Activated CD4-positive, alpha-beta memory T cell treated with anti-CD3 and anti-CD28 coated beads, Interleukin-2, amount 10 ng/mL, durations not matched to agents 7 days and 5 days (primary cell): ENCODE data around the gene FBXL19. TPM values are rescaled to one million over a fixed set of nuclear protein-coding genes. Genes with fewer than 3 reads are reported as not detected.

Experiments
- CTCF ChIA-PET: fragments of 350-600 bp; sonication (Branson Sonifier 250); formaldehyde crosslinking; loops from one replicate; lab custom pipeline; 2021; ENCODE audit warnings: antibody characterized with exemption, inconsistent platforms; lab: Charles Lee
- POLR2A ChIA-PET: fragments of 350-600 bp; sonication (Branson Sonifier 250); formaldehyde crosslinking; loops from one replicate; lab custom pipeline; 2021; ENCODE audit warnings: antibody characterized with exemption; lab: Charles Lee
- DNase-seq: peaks from one replicate; pipeline ENCODE4 v3.0.0-alpha.2; 2020
- H3K27ac Mint-ChIP-seq: one replicate; pipeline ENCODE4 v1.8.0; 2021; ENCODE audit warnings: mild to moderate bottlenecking, mixed read lengths
- H3K27me3 Mint-ChIP-seq: one replicate; pipeline ENCODE4 v1.8.0; 2021; ENCODE audit warnings: mixed read lengths
- H3K36me3 Mint-ChIP-seq: one replicate; pipeline ENCODE4 v1.8.0; 2021; ENCODE audit warnings: low read depth, mixed read lengths
- H3K4me1 Mint-ChIP-seq: one replicate; pipeline ENCODE4 v1.8.0; 2021; ENCODE audit warnings: mixed read lengths
- H3K4me3 Mint-ChIP-seq: one replicate; pipeline ENCODE4 v1.8.0; 2021; ENCODE audit warnings: mild to moderate bottlenecking, mixed read lengths
- H3K9me3 Mint-ChIP-seq: one replicate; pipeline ENCODE4 v1.8.0; 2021; ENCODE audit warnings: mixed read lengths
- total RNA-seq, 2 experiments: library from RNA; stranded (reverse); gene quantifications; one replicate each; pipeline ENCODE4 v1.2.3, GENCODE V29; 2021

The FBXL19 gene
- total RNA-seq, 2 experiments from 2014 or later = 25.8 to 27.2 TPM

- no peak overlapping the region for H3K4me3 Mint-ChIP-seq
- no peak for DNase-seq
- H3K9me3 Mint-ChIP-seq = no peaks in the 10 kb centered on the region
- no peaks in the 10 kb centered on the region for H3K27me3 Mint-ChIP-seq
- ChIA-PET POLR2A (no interaction called here), CTCF (no interaction called here)
- H3K27ac Mint-ChIP-seq = no peak overlapping the region
- H3K36me3 Mint-ChIP-seq = peaks cover 64% of the 10 kb centered on the region
- peaks cover under 1% of the 10 kb centered on the region for H3K4me1 Mint-ChIP-seq
These were observed 42.1 kb downstream of the FBXL19 start for GRCh38 chr16:30965436-30965835.

DNA sequence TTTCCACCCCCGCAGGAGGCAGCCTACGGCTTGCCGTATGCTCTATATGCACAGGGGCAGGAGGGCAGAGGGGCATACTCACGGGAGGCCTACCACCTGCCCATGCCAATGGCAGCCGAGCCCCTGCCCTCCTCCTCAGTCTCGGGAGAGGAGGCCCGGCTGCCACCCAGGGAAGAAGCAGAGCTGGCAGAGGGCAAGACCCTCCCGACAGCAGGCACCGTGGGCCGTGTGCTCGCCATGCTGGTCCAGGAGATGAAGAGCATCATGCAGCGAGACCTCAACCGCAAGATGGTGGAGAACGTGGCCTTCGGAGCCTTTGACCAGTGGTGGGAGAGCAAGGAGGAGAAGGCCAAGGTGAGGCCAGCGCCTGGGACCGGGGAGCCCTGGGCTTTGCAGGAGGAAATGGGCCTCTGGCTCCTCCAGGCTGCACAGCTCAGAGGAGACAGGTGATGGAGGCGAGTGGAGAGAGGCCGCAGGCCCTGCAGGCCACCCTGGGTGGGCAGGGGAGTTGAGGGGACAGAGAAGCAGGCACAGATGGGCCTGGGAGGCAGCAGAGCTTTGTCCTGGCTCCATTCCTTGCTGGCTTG, 42.8 kb downstream of the FBXL19 start:
- ChIA-PET CTCF (interaction anchor here (1.3 kb wide), 1 partner anchor 121 kb away, joined by 4 read pairs; no protein-coding TSS in a partner anchor), POLR2A (no interaction called here)
- H3K9me3 Mint-ChIP-seq = no peaks in the 10 kb centered on the region

DNA sequence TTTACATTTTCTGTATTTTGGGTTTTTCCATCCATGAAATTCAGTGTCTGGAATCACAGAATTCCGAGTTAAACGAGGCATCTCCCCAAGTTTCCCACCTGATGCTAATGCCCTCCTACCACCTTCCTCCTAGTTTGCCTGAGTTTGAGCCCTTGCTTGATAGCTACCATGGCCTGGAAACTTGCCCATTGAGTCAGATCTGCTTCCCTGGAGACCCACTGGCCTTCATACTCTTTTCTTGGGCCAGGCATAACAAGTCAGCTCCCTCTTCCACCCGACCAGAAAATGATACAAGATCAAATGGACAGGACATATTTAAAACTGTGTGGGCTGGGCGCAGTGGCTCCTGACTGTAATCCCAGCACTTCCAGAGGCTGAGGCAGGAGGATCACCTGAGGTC, 44.4 kb downstream of the FBXL19 start:
- Mint-ChIP-seq H3K9me3 (no peaks in the 10 kb centered on the region), H3K36me3 (peaks cover 69% of the 10 kb centered on the region), H3K27ac (no peak overlapping the region), H3K4me1 (no peaks in the 10 kb centered on the region), H3K27me3 (no peaks in the 10 kb centered on the region), H3K4me3 (no peak overlapping the region)
- ChIA-PET POLR2A (no interaction called here), CTCF (interaction anchor here (1.3 kb wide), 1 partner anchor 123 kb away, joined by 4 read pairs; no protein-coding TSS in a partner anchor)
- DNase-seq = no peak

More for the DNA sequence above, 42.8 kb downstream of the FBXL19 start:
- Mint-ChIP-seq H3K27me3 (no peaks in the 10 kb centered on the region), H3K36me3 (peaks cover 67% of the 10 kb centered on the region), H3K4me1 (no peaks in the 10 kb centered on the region), H3K4me3 (no peak overlapping the region), H3K27ac (no peak overlapping the region)
- DNase-seq = no peak

- DNase-seq = no peak
- H3K27me3 Mint-ChIP-seq = no peaks in the 10 kb centered on the region
- no peaks in the 10 kb centered on the region for H3K4me1 Mint-ChIP-seq
- no peaks in the 10 kb centered on the region for H3K9me3 Mint-ChIP-seq
- H3K36me3 Mint-ChIP-seq = peaks cover 72% of the 10 kb centered on the region
- POLR2A ChIA-PET = no interaction called here
- H3K27ac Mint-ChIP-seq = no peak overlapping the region
- H3K4me3 Mint-ChIP-seq = no peak overlapping the region
- CTCF ChIA-PET = no interaction called here
These were observed 46.0 kb downstream of the FBXL19 start for GRCh38 chr16:30969246-30969842.

GRCh38 chr16:30971298-30971697, 47.9 kb downstream of the FBXL19 start:
- Mint-ChIP-seq H3K4me3 (no peak overlapping the region), H3K27me3 (no peaks in the 10 kb centered on the region), H3K9me3 (no peaks in the 10 kb centered on the region), H3K4me1 (no peaks in the 10 kb centered on the region), H3K27ac (no peak overlapping the region), H3K36me3 (peaks cover 67% of the 10 kb centered on the region)
- POLR2A ChIA-PET = no interaction called here
- CTCF ChIA-PET = no interaction called here
- no peak for DNase-seq

DNA sequence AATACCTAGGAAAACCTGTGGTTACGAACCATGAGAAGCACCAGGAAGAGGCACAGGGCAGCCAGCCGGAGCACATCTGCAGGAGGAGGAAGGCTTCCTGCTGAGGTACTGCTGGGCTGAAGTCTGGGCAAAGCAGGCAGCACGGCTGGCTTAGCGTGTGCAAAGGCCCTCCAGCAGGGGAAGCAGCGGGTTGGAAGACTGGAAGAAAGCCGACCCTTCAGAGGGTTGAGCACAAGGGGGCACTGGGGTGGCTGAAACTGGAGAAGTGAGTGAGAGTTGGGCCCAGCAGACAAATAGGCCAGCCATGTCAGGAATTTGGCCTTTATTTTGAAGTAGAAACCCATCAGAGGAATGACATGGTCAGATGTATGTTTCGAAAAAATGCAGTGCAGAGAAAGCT, 49.5 kb downstream of the FBXL19 start:
- Mint-ChIP-seq H3K4me1 (no peaks in the 10 kb centered on the region), H3K27ac (no peak overlapping the region), H3K36me3 (peaks cover 63% of the 10 kb centered on the region), H3K4me3 (no peak overlapping the region), H3K9me3 (no peaks in the 10 kb centered on the region), H3K27me3 (no peaks in the 10 kb centered on the region)
- no peak for DNase-seq
- POLR2A ChIA-PET = no interaction called here
- CTCF ChIA-PET = no interaction called here

GRCh38 chr16:30974348-30974747, 51.0 kb downstream of the FBXL19 start:
- H3K4me3 Mint-ChIP-seq = no peak overlapping the region
- CTCF ChIA-PET = no interaction called here

DNA sequence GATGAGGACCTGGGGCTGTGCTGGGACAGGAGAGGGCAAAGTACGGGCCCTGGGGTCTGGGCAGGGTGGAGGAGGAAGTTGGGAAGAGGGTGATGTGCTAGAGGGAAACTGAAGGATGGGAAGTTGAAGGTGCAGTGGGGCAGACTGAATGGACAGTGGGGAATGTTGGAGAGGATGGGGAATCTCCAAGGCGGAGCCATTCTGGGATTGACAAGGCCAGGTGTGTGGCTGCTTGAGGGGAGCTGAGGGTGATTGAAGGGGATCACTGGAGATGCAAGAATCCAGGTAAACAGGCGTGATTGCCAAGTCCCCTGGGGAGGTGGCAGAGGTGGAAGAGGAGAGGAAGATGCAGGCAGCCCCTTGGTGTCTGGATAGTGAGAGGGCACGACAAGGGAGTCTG, 53.1 kb downstream of the FBXL19 start:
- DNase-seq = no peak
- no peaks in the 10 kb centered on the region for H3K4me1 Mint-ChIP-seq
- no peak overlapping the region for H3K27ac Mint-ChIP-seq
- no peak overlapping the region for H3K4me3 Mint-ChIP-seq
- ChIA-PET POLR2A (no interaction called here), CTCF (no interaction called here)
- no peaks in the 10 kb centered on the region for H3K9me3 Mint-ChIP-seq
- H3K27me3 Mint-ChIP-seq = no peaks in the 10 kb centered on the region
- H3K36me3 Mint-ChIP-seq = peaks cover 56% of the 10 kb centered on the region

More at GRCh38 chr16:30974348-30974747, 51.0 kb downstream of the FBXL19 start:
- no peaks in the 10 kb centered on the region for H3K9me3 Mint-ChIP-seq
- POLR2A ChIA-PET = no interaction called here
- H3K27me3 Mint-ChIP-seq = no peaks in the 10 kb centered on the region
- no peak for DNase-seq
- no peaks in the 10 kb centered on the region for H3K4me1 Mint-ChIP-seq
- no peak overlapping the region for H3K27ac Mint-ChIP-seq
- H3K36me3 Mint-ChIP-seq = peaks cover 63% of the 10 kb centered on the region

DNA sequence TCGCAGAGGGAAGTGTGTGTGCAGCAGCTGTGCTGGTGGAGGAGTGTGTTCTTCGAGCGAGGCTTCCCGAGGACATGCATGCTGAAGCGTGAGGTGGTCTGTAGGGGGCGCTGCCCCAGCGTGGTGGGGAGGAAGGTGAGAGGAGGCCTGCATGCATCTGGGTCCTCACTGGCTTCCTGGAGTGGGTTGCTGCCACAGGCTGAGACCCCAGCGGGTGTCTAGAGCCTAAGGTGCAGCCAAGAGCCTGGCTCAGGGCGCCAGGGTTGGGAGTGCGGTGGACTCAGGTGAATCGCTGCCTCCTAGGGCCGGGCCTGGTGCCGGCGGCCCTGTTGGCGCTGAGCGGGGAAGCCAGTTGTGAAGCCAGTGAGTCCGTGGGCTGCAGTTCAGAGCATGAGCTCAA, 54.1 kb downstream of the FBXL19 start:
- H3K27me3 Mint-ChIP-seq = no peaks in the 10 kb centered on the region
- peaks cover 52% of the 10 kb centered on the region for H3K36me3 Mint-ChIP-seq
- H3K4me1 Mint-ChIP-seq = no peaks in the 10 kb centered on the region
- ChIA-PET POLR2A (no interaction called here), CTCF (interaction anchor here (0.7 to 1.1 kb wide), 2 partner anchors 96 to 165 kb away, joined by 4 read pairs; partner anchors contain the start of gene ZNF668)
- H3K9me3 Mint-ChIP-seq = no peaks in the 10 kb centered on the region
- no peak for DNase-seq
- H3K27ac Mint-ChIP-seq = no peak overlapping the region
- no peak overlapping the region for H3K4me3 Mint-ChIP-seq

GRCh38 chr16:30979170-30980022, 56.0 kb downstream of the FBXL19 start:
- Mint-ChIP-seq H3K27me3 (no peaks in the 10 kb centered on the region), H3K4me3 (no peak overlapping the region), H3K4me1 (peaks cover 2% of the 10 kb centered on the region), H3K36me3 (peaks cover 42% of the 10 kb centered on the region), H3K27ac (no peak overlapping the region), H3K9me3 (no peaks in the 10 kb centered on the region)
- no peak for DNase-seq
- POLR2A ChIA-PET = interaction anchor here (1.3 kb wide), 1 partner anchor 44 kb away, joined by 3 read pairs; no protein-coding TSS in a partner anchor
- CTCF ChIA-PET = no interaction called here

DNA sequence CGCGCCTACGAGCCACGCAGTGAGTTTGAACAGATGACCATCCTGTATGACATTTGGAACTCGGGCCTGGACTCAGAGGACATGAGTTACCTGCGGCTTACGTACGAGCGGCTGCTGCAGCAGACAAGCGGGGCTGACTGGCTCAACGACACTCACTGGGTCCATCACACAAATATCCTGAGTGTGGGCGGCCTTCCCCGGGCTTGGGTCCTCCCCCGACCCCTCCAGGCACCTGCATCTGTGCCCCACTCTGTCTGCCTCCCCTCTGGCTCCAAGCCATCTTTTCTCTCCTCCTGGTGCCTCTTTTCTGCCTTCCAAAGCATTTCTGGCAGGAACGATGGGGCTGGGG, 56.6 kb downstream of the FBXL19 start:
- Mint-ChIP-seq H3K27ac (no peak overlapping the region), H3K4me3 (no peak overlapping the region), H3K9me3 (no peaks in the 10 kb centered on the region), H3K36me3 (peaks cover 39% of the 10 kb centered on the region), H3K27me3 (no peaks in the 10 kb centered on the region), H3K4me1 (peaks cover 3% of the 10 kb centered on the region)
- POLR2A ChIA-PET = no interaction called here
- CTCF ChIA-PET = no interaction called here
- no peak for DNase-seq

GRCh38 chr16:30980434-30980833, 57.1 kb downstream of the FBXL19 start:
- H3K4me1 Mint-ChIP-seq = peaks cover 8% of the 10 kb centered on the region
- CTCF ChIA-PET = no interaction called here
- peaks cover 39% of the 10 kb centered on the region for H3K36me3 Mint-ChIP-seq
- DNase-seq = no peak
- POLR2A ChIA-PET = no interaction called here
- no peak overlapping the region for H3K27ac Mint-ChIP-seq
- no peaks in the 10 kb centered on the region for H3K9me3 Mint-ChIP-seq
- no peaks in the 10 kb centered on the region for H3K27me3 Mint-ChIP-seq
- no peak overlapping the region for H3K4me3 Mint-ChIP-seq

GRCh38 chr16:30980959-30981358, 57.6 kb downstream of the FBXL19 start:
- Mint-ChIP-seq H3K9me3 (no peaks in the 10 kb centered on the region), H3K27me3 (no peaks in the 10 kb centered on the region), H3K4me1 (peaks cover 9% of the 10 kb centered on the region), H3K36me3 (peaks cover 34% of the 10 kb centered on the region), H3K4me3 (no peak overlapping the region), H3K27ac (no peak overlapping the region)
- ChIA-PET POLR2A (no interaction called here), CTCF (no interaction called here)
- DNase-seq = no peak
